ENCODE measurements around the gene PCSK6. TPM values are rescaled to one million over a fixed set of nuclear protein-coding genes. Genes with fewer than 3 reads are reported as not detected.

The PCSK6 gene
- total RNA-seq, 1 donor from 2014 or later = 3.8 TPM

GRCh38 chr15:101439920-101440319 lies 49.6 kb downstream of the PCSK6 start:
- Mint-ChIP-seq H3K36me3 (ENCODE audit: unreplicated experiment) (peaks cover 19% of the 10 kb centered on the region), H3K27me3 (ENCODE audit: unreplicated experiment) (peaks cover 5% of the 10 kb centered on the region), H3K27ac (ENCODE audit: unreplicated experiment) (no peak overlapping the region), H3K9me3 (ENCODE audit: unreplicated experiment) (peaks cover 12% of the 10 kb centered on the region), H3K4me1 (ENCODE audit: low read depth, unreplicated experiment) (peaks cover 6% of the 10 kb centered on the region), H3K4me3 (ENCODE audit: unreplicated experiment) (no peak overlapping the region)
- DNase-seq = no peak
- TF ChIP-seq, protein P1, sequence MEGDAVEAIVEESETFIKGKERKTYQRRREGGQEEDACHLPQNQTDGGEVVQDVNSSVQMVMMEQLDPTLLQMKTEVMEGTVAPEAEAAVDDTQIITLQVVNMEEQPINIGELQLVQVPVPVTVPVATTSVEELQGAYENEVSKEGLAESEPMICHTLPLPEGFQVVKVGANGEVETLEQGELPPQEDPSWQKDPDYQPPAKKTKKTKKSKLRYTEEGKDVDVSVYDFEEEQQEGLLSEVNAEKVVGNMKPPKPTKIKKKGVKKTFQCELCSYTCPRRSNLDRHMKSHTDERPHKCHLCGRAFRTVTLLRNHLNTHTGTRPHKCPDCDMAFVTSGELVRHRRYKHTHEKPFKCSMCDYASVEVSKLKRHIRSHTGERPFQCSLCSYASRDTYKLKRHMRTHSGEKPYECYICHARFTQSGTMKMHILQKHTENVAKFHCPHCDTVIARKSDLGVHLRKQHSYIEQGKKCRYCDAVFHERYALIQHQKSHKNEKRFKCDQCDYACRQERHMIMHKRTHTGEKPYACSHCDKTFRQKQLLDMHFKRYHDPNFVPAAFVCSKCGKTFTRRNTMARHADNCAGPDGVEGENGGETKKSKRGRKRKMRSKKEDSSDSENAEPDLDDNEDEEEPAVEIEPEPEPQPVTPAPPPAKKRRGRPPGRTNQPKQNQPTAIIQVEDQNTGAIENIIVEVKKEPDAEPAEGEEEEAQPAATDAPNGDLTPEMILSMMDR (IDR thresholded peaks at IDR 0.05; ENCODE audit: partially characterized antibody, unreplicated experiment) = no peak

DNA sequence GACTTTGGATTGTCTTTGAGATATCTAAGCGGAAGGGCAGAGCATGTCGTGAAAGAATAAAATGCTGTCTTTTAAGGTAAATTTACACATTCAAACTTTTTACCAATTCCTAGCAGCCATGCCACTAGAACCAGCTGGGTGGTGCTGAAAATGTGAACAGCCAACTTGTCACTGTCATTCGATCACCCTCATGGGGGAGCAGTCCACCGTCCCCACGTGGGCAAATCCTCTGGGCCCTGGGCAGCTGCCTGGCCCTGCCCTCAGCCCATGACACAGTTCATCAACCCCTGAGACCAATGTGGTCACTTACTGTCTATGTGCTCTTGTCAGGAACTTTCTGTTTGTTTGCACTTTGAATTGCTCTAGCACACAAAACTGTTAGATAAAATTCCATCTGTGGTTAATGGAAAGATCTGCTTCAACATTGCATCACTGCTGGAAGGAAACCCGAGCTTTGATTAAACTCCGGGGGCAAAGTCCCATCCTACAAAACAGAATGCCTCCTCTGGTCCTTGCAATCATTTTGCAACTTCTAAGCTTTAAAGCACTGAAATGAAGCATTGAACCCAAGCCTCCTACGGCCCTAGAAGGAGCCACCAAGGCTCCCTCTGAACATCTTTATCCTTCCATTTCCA lies 50.1 kb downstream of the PCSK6 start:
- TF ChIP-seq, protein P1 (IDR thresholded peaks at IDR 0.05; ENCODE audit: partially characterized antibody, unreplicated experiment) = no peak
- no peak overlapping the region for H3K4me3 Mint-ChIP-seq (ENCODE audit: unreplicated experiment)
- peaks cover 19% of the 10 kb centered on the region for H3K36me3 Mint-ChIP-seq (ENCODE audit: unreplicated experiment)
- peaks cover 5% of the 10 kb centered on the region for H3K27me3 Mint-ChIP-seq (ENCODE audit: unreplicated experiment)
- DNase-seq = no peak
- H3K4me1 Mint-ChIP-seq (ENCODE audit: low read depth, unreplicated experiment) = peaks cover 6% of the 10 kb centered on the region
- H3K27ac Mint-ChIP-seq (ENCODE audit: unreplicated experiment) = no peak overlapping the region
- H3K9me3 Mint-ChIP-seq (ENCODE audit: unreplicated experiment) = peaks cover 12% of the 10 kb centered on the region

- Mint-ChIP-seq H3K9me3 (ENCODE audit: unreplicated experiment) (peaks cover 12% of the 10 kb centered on the region), H3K4me3 (ENCODE audit: unreplicated experiment) (peak overlapping the region; percentile 9), H3K36me3 (ENCODE audit: unreplicated experiment) (peaks cover 19% of the 10 kb centered on the region), H3K27ac (ENCODE audit: unreplicated experiment) (no peak overlapping the region), H3K4me1 (ENCODE audit: low read depth, unreplicated experiment) (peaks cover 6% of the 10 kb centered on the region), H3K27me3 (ENCODE audit: unreplicated experiment) (peaks cover 5% of the 10 kb centered on the region)
- no peak for DNase-seq
- TF ChIP-seq, protein P1 (IDR thresholded peaks at IDR 0.05; ENCODE audit: partially characterized antibody, unreplicated experiment) = no peak
Observed at GRCh38 chr15:101438482-101439284, 50.8 kb downstream of the PCSK6 start.

GRCh38 chr15:101437618-101438481 lies 51.7 kb downstream of the PCSK6 start:
- H3K9me3 Mint-ChIP-seq (ENCODE audit: unreplicated experiment) = peaks cover 12% of the 10 kb centered on the region
- peaks cover 6% of the 10 kb centered on the region for H3K4me1 Mint-ChIP-seq (ENCODE audit: low read depth, unreplicated experiment)
- TF ChIP-seq, protein P1 (IDR thresholded peaks at IDR 0.05; ENCODE audit: partially characterized antibody, unreplicated experiment) = no peak
- H3K27me3 Mint-ChIP-seq (ENCODE audit: unreplicated experiment) = peaks cover 5% of the 10 kb centered on the region
- no peak overlapping the region for H3K27ac Mint-ChIP-seq (ENCODE audit: unreplicated experiment)
- H3K4me3 Mint-ChIP-seq (ENCODE audit: unreplicated experiment) = no peak overlapping the region
- no peak for DNase-seq
- peaks cover 19% of the 10 kb centered on the region for H3K36me3 Mint-ChIP-seq (ENCODE audit: unreplicated experiment)

All from glutamatergic neuron (in vitro differentiated cells).